PFSK-1 (cell line): ENCODE results near the gene ZNF511.

Experiments
- POLR2AphosphoS5 ChIP-seq: IDR thresholded peaks from 2 replicates; pipeline ENCODE4 v1.6.1; 2012; ENCODE audit warnings: low read depth, mild to moderate bottlenecking, control low read depth, low read length, moderate library complexity
- SIN3A ChIP-seq: IDR thresholded peaks from 2 replicates; pipeline ENCODE4 v1.6.1; 2012; ENCODE audit warnings: mild to moderate bottlenecking, low read length, moderate library complexity, borderline replicate concordance; ENCODE audit not compliant: insufficient read depth
- TAF1 ChIP-seq: IDR thresholded peaks from 2 replicates; pipeline ENCODE4 v1.6.1; 2012; ENCODE audit warnings: low read length, control low read depth, borderline replicate concordance; ENCODE audit not compliant: insufficient read depth
- TF ChIP-seq, protein P1 (sequence below), 2 experiments: IDR thresholded peaks; 2 replicates each; pipeline versions ENCODE4 v1.6.1 to v1.8.0; 2011 to 2012; ENCODE audit warnings: low read depth in 2 of 2, low read length in 2 of 2, control low read depth in 1 of 2, inconsistent platforms in 1 of 2, mild to moderate bottlenecking in 1 of 2, moderate library complexity in 1 of 2; ENCODE audit not compliant: insufficient read depth in 1 of 2

GRCh38 chr10:133332936-133333699, 24.4 kb downstream of the ZNF511 start:
- TF ChIP-seq POLR2AphosphoS5 (no peak), SIN3A (no peak), TAF1 (no peak)
- TF ChIP-seq, protein P1, sequence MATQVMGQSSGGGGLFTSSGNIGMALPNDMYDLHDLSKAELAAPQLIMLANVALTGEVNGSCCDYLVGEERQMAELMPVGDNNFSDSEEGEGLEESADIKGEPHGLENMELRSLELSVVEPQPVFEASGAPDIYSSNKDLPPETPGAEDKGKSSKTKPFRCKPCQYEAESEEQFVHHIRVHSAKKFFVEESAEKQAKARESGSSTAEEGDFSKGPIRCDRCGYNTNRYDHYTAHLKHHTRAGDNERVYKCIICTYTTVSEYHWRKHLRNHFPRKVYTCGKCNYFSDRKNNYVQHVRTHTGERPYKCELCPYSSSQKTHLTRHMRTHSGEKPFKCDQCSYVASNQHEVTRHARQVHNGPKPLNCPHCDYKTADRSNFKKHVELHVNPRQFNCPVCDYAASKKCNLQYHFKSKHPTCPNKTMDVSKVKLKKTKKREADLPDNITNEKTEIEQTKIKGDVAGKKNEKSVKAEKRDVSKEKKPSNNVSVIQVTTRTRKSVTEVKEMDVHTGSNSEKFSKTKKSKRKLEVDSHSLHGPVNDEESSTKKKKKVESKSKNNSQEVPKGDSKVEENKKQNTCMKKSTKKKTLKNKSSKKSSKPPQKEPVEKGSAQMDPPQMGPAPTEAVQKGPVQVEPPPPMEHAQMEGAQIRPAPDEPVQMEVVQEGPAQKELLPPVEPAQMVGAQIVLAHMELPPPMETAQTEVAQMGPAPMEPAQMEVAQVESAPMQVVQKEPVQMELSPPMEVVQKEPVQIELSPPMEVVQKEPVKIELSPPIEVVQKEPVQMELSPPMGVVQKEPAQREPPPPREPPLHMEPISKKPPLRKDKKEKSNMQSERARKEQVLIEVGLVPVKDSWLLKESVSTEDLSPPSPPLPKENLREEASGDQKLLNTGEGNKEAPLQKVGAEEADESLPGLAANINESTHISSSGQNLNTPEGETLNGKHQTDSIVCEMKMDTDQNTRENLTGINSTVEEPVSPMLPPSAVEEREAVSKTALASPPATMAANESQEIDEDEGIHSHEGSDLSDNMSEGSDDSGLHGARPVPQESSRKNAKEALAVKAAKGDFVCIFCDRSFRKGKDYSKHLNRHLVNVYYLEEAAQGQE (IDR thresholded peaks at IDR 0.05; ENCODE audit: insufficient read depth in 1 of 2, low read depth in 2 of 2, low read length in 2 of 2): no peak
